A549 (cell line): ENCODE data around the gene PTPRG. TPM values are rescaled to one million over a fixed set of nuclear protein-coding genes. Genes with fewer than 3 reads are reported as not detected.

ENCODE experiments used
- ATAC-seq, 2 experiments: fragments of 200-7000 bp in 1 of 2; fragments of >200 bp in 1 of 2; cut with Nextera tagmentation in 1 of 2; cut with Tn5 transposase in 1 of 2; 3 replicates each; pipeline versions ENCODE4 v1.8.0 to v1.9.1; 2018 to 2020; ENCODE audit warnings: mild to moderate bottlenecking in 1 of 2, moderate library complexity in 1 of 2
- CTCF ChIA-PET: fragments of 300-600 bp; sonication (Branson Sonifier 250); formaldehyde crosslinking; extraction: SDS; loops from one replicate; lab custom pipeline; 2021; ENCODE audit warnings: antibody characterized with exemption, inconsistent platforms; lab: Yijun Ruan, JAX
- POLR2A ChIA-PET: fragments of 350-600 bp; formaldehyde crosslinking; extraction: SDS; loops from one replicate; lab custom pipeline; 2021; ENCODE audit warnings: antibody characterized with exemption, inconsistent platforms; lab: Yijun Ruan, JAX
- DNase-seq, 2 experiments: peaks; one replicate each; pipeline versions ENCODE4 v3.0.0 to v3.0.0-alpha.2; 2011 to 2016; ENCODE audit warnings: low read depth in 1 of 2, low spot score in 1 of 2
- FAIRE-seq: peaks from 2 replicates; lab custom pipeline; 2011; peaks lifted over from hg19 to GRCh38; lab: Jason Lieb, UNC
- H3K27ac ChIP-seq, 2 experiments: fragments of >200 bp; sonication (Bioruptor Twin); formaldehyde crosslinking; 3 replicates each; pipeline ENCODE4 v1.5.1; 2016 to 2017
- H3K4me1 ChIP-seq: fragments of >200 bp; sonication (Bioruptor Twin); formaldehyde crosslinking; 3 replicates; pipeline ENCODE4 v1.6.1; 2016
- H3K4me2 ChIP-seq: fragments of >200 bp; sonication (Bioruptor Twin); formaldehyde crosslinking; 3 replicates; pipeline ENCODE4 v1.6.1; 2016
- H3K4me3 ChIP-seq: fragments of >200 bp; sonication (Bioruptor Twin); formaldehyde crosslinking; 3 replicates; pipeline ENCODE4 v1.5.1; 2016
- H3K9me3 ChIP-seq: fragments of >200 bp; sonication (Bioruptor Twin); formaldehyde crosslinking; 3 replicates; pipeline ENCODE4 v1.6.1; 2016
- CBX2 ChIP-seq: fragments of 200-600 bp; sonication (generic); IDR thresholded peaks from 2 replicates; pipeline ENCODE4 v1.6.1; 2016; ENCODE audit warnings: low read depth, mild to moderate bottlenecking, borderline replicate concordance
- CEBPB ChIP-seq, 2 experiments: fragments of >200 bp in 1 of 2; sonication (Bioruptor Twin) in 1 of 2; formaldehyde crosslinking in 1 of 2; IDR thresholded peaks; 2 replicates each; pipeline ENCODE4 v1.6.1; 2012 to 2016
- CHD2 ChIP-seq: fragments of 150-350 bp; IDR thresholded peaks from 2 replicates; pipeline ENCODE4 v1.6.1; 2014; ENCODE audit warnings: low read length; ENCODE audit not compliant: partially characterized antibody
- FOXS1 ChIP-seq: fragments of 250-450 bp; sonication (Bioruptor Pico); IDR thresholded peaks from 2 replicates; pipeline ENCODE4 v1.5.0; 2020; ENCODE audit warnings: mild to moderate bottlenecking, moderate library complexity
- HES2 ChIP-seq: fragments of >200 bp; sonication (Bioruptor Twin); formaldehyde crosslinking; IDR thresholded peaks from 2 replicates; pipeline ENCODE4 v1.6.1; 2016
- HMGXB4 ChIP-seq: fragments of 250-450 bp; sonication (Bioruptor Pico); IDR thresholded peaks from 2 replicates; pipeline ENCODE4 v1.5.0; 2021; ENCODE audit warnings: mild to moderate bottlenecking, moderate library complexity, borderline replicate concordance
- HOXB13 ChIP-seq: fragments of 250-450 bp; sonication (Bioruptor Pico); IDR thresholded peaks from 2 replicates; pipeline ENCODE4 v1.5.0; 2020; ENCODE audit warnings: low read depth, mild to moderate bottlenecking, moderate library complexity
- JUN ChIP-seq, 2 experiments: fragments of >200 bp; sonication (Bioruptor Twin); formaldehyde crosslinking; IDR thresholded peaks; 2 replicates in 1 of 2; 3 replicates in 1 of 2; pipeline ENCODE4 v1.6.1; 2016 to 2017
- JUNB ChIP-seq: fragments of >200 bp; sonication (Bioruptor Twin); formaldehyde crosslinking; IDR thresholded peaks from 2 replicates; pipeline ENCODE4 v1.6.1; 2016
- KDM1A ChIP-seq: fragments of 200-600 bp; sonication (generic); IDR thresholded peaks from 2 replicates; pipeline ENCODE4 v1.6.1; 2016; ENCODE audit warnings: low read depth, mild to moderate bottlenecking
- KDM5A ChIP-seq: fragments of 200-600 bp; sonication (generic); IDR thresholded peaks from 2 replicates; pipeline ENCODE4 v1.6.1; 2016; ENCODE audit warnings: antibody characterized with exemption, mild to moderate bottlenecking
- MAZ ChIP-seq: fragments of 150-350 bp; IDR thresholded peaks from 2 replicates; pipeline ENCODE4 v1.6.1; 2014; ENCODE audit warnings: antibody characterized with exemption, low read depth, low read length, borderline replicate concordance
- NFE2L2 ChIP-seq: fragments of 150-350 bp; conservative IDR thresholded peaks from 2 replicates; pipeline ENCODE4 v1.6.1; 2014; ENCODE audit warnings: low read length
- NR3C1 ChIP-seq: fragments of >200 bp; sonication (Bioruptor Twin); formaldehyde crosslinking; IDR thresholded peaks from 3 replicates; pipeline ENCODE4 v1.6.1; 2017
- PBX3 ChIP-seq: IDR thresholded peaks from 2 replicates; pipeline ENCODE4 v1.6.1; 2012
- PHF8 ChIP-seq: fragments of 200-600 bp; sonication (generic); IDR thresholded peaks from 2 replicates; pipeline ENCODE4 v1.6.1; 2016; ENCODE audit warnings: low read depth, mild to moderate bottlenecking, antibody characterized with exemption, moderate library complexity, borderline replicate concordance
- POLR2A ChIP-seq: IDR thresholded peaks from 2 replicates; pipeline ENCODE4 v1.6.1; 2012; ENCODE audit warnings: mild to moderate bottlenecking, low read length
- REST ChIP-seq: fragments of 200-600 bp; sonication (generic); IDR thresholded peaks from 2 replicates; pipeline ENCODE4 v1.6.1; 2016; ENCODE audit warnings: antibody characterized with exemption, mild to moderate bottlenecking, moderate library complexity
- RFX5 ChIP-seq: fragments of 450-650 bp; IDR thresholded peaks from 2 replicates; pipeline ENCODE4 v1.7.1; 2014; ENCODE audit warnings: antibody characterized with exemption, mild to moderate bottlenecking, moderate library complexity
- RNF2 ChIP-seq: fragments of 200-600 bp; sonication (generic); IDR thresholded peaks from 2 replicates; pipeline ENCODE4 v1.6.1; 2016; ENCODE audit warnings: low read depth, mild to moderate bottlenecking, antibody characterized with exemption, moderate library complexity, borderline replicate concordance
- SMC3 ChIP-seq: fragments of >200 bp; sonication (Bioruptor Twin); formaldehyde crosslinking; IDR thresholded peaks from 3 replicates; pipeline ENCODE4 v1.6.1; 2018; ENCODE audit warnings: inconsistent platforms
- SREBF2 ChIP-seq: fragments of 450-650 bp; IDR thresholded peaks from 2 replicates; pipeline ENCODE4 v1.6.1; 2014; ENCODE audit warnings: mild to moderate bottlenecking, moderate library complexity
- TP53 ChIP-seq: fragments of 250-450 bp; sonication (Bioruptor Pico); IDR thresholded peaks from 2 replicates; pipeline ENCODE4 v1.5.0; 2021; ENCODE audit warnings: mild to moderate bottlenecking, moderate library complexity
- USF2 ChIP-seq: fragments of 450-650 bp; IDR thresholded peaks from 2 replicates; pipeline ENCODE4 v1.6.1; 2014; ENCODE audit warnings: antibody characterized with exemption
- ZFP36 ChIP-seq: fragments of 450-650 bp; IDR thresholded peaks from 2 replicates; pipeline ENCODE4 v1.6.1; 2014; ENCODE audit warnings: borderline replicate concordance; ENCODE audit not compliant: partially characterized antibody
- ZSCAN20 ChIP-seq: fragments of 250-450 bp; sonication (Bioruptor Pico); IDR thresholded peaks from 2 replicates; pipeline ENCODE4 v1.8.0; 2022; ENCODE audit warnings: mild to moderate bottlenecking, moderate library complexity
- whole genome bisulfite sequencing: methylation state at CpG from one replicate; pipeline ENCODE4 v1.1.6; 2017; ENCODE audit errors: missing lambda C conversion rate; 5-methylcytosine and 5-hydroxymethylcytosine counted together
- polyA plus RNA-seq, 4 experiments: library from polyadenylated mRNA; depleted of rRNA in 3 of 4; stranded (reverse); fragments of >200 nt; fragmentation: RNase III in 1 of 4; extraction: RNeasy Plus Mini Kit Qiagen cat#74134 plus additional on column Dnase treatment in 1 of 4; gene quantifications; 2 replicates in 3 of 4; 3 replicates in 1 of 4; pipeline ENCODE4 v1.2.3, GENCODE V29; 2011 to 2017
- TF ChIP-seq, protein P1 (sequence below): IDR thresholded peaks from 2 replicates; pipeline ENCODE4 v1.6.1; 2012

Gene PTPRG
- polyA plus RNA-seq, 2 of the 4 experiments (the other 2 are of a cell fraction): 4.5 to 4.8 TPM

DNA sequence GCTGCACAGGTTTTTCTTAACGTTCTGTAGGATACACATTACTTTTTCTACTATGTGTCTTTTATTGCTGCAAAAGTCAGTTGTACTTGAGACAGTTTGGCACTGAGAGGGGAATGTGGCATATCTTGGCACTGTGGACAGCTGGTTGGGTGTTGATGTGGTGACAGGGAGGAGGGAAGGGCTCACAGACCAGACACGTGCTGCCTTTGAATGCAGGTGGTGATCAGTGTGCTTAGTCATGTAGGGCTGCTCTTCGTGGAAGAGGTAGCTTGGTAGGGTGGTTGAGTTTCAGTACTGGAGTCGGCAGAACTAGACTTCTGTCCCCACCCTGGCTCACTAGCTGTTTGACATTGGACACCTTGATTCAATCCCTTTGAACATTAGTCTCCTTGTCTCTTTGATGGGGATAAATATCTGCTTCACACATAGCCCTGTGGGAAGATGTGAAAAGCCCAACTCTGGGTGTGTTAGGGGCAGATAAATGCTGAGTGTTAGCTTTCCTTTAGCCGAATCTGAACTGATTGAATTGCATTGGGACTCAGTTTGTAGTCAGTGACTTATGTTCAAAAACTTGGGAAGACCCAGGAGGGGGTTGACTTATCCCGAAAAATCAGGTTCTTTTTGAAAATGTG, 108.4 kb downstream of the PTPRG start:
- ATAC-seq (no peak), DNase-seq (no peak), FAIRE-seq (no peak)
- no peak overlapping the region for H3K4me2 ChIP-seq
- POLR2A ChIA-PET: no interaction called here
- CTCF ChIA-PET: no interaction called here
- no peak overlapping the region for H3K4me3 ChIP-seq
- TF ChIP-seq RFX5 (no peak), POLR2A (no peak), HOXB13 (no peak), MAZ (no peak), REST (no peak), PBX3 (no peak), ZFP36 (no peak), RNF2 (no peak), ZSCAN20 (CRISPR knock-in tag) (no peak), SREBF2 (no peak), NR3C1 (no peak)
- TF ChIP-seq, all 56 proteins: peak for 0
- WGBS: 24% methylated on average over 6 of the region's 6 CpGs
- peak overlapping the region in 1 of 2 experiments; percentile 43; a peak in 2 of 6 replicates for H3K27ac ChIP-seq
- H3K4me1 ChIP-seq: 0 out of 3 replicates have a peak, but pooled peaks cover 7% of the 10 kb centered on the region
- H3K9me3 ChIP-seq: no peaks in the 10 kb centered on the region

- 37% methylated on average over 2 of the region's 3 CpGs for whole genome bisulfite sequencing
- no peaks in the 10 kb centered on the region for H3K9me3 ChIP-seq
- ATAC-seq (no peak), DNase-seq (no peak), FAIRE-seq (no peak)
- no peak overlapping the region for H3K4me3 ChIP-seq
- 0 out of 3 replicates have a peak, but pooled peaks cover 4% of the 10 kb centered on the region for H3K4me1 ChIP-seq
- ChIA-PET CTCF (no interaction called here), POLR2A (no interaction called here)
- TF ChIP-seq ZSCAN20 (CRISPR knock-in tag): no peak
- no peak for TF ChIP-seq FOXS1
- TF ChIP-seq CEBPB (IDR thresholded peaks at IDR 0.05): no peak
- no peak for TF ChIP-seq HMGXB4
- no peak for TF ChIP-seq HES2
- no peak for TF ChIP-seq CHD2
- H3K4me2 ChIP-seq: no peak overlapping the region
- no peak overlapping the region for H3K27ac ChIP-seq
Observed at GRCh38 chr3:61673651-61674050, 112.3 kb downstream of the PTPRG start.

DNA sequence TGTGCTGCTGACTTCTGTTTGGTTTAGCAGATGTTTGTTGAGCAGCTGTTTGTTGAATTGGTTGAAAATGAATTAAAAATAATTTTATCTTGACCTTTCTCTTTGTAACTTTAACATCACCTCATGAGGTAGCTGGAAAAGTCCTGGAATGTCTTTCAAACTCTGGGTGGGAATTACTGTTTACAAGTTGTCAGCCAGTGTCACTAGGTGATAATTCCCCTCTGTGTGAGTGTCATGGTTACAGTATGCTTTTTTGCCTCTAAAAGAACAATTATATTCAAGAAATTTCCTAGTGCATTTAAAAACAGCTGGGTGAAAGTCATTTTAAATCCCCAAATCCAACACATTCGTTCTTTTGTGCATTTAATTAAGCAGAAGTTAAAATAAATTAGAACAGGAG, 113.2 kb downstream of the PTPRG start:
- WGBS: 20% methylated on average over 1 of the region's 1 CpG
- no peak for FAIRE-seq
- DNase-seq: no peak

More for the DNA sequence above, 113.2 kb downstream of the PTPRG start:
- CTCF ChIA-PET: interaction anchor here (0.7 kb wide), 2 partner anchors 15 to 32 kb away, joined by 3 read pairs; no protein-coding TSS in a partner anchor
- Histone ChIP-seq H3K9me3 (no peaks in the 10 kb centered on the region), H3K4me1 (0 out of 3 replicates have a peak, but pooled peaks cover 2% of the 10 kb centered on the region), H3K4me3 (no peak overlapping the region), H3K4me2 (no peak overlapping the region), H3K27ac (no peak overlapping the region)
- ATAC-seq: no peak
- TF ChIP-seq JUNB (no peak), NFE2L2 (no peak), KDM5A (no peak), HOXB13 (no peak), USF2 (no peak), JUN (IDR thresholded peaks at IDR 0.05) (no peak), KDM1A (no peak), SMC3 (no peak), CBX2 (no peak), PHF8 (no peak), TP53 (CRISPR knock-in tag) (no peak)
- TF ChIP-seq, protein P1, sequence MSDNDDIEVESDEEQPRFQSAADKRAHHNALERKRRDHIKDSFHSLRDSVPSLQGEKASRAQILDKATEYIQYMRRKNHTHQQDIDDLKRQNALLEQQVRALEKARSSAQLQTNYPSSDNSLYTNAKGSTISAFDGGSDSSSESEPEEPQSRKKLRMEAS: no peak
- POLR2A ChIA-PET: no interaction called here
